Epithelial cell of esophagus (primary cell): ENCODE data around the gene HAAO.
"Not testable (repeated sequence)": the region's sequence is repeated elsewhere in the genome, so short reads cannot be mapped to it uniquely, and the experiment has no call there.

Experiments used
- DNase-seq: peaks from one replicate; pipeline ENCODE4 v3.0.0; 2010; ENCODE audit warnings: low read depth
- H3K4me3 ChIP-seq: 2 replicates; pipeline ENCODE4 v1.5.1; 2011; ENCODE audit warnings: mild to moderate bottlenecking, low read length, control low read depth
- TF ChIP-seq, protein P1 (sequence below): IDR thresholded peaks from 2 replicates; pipeline ENCODE4 v1.5.1; 2011; ENCODE audit warnings: low read depth, mild to moderate bottlenecking, low read length, control low read depth, inconsistent platforms; ENCODE audit not compliant: insufficient read depth; ENCODE audit errors: missing control alignments

Gene HAAO

DNA sequence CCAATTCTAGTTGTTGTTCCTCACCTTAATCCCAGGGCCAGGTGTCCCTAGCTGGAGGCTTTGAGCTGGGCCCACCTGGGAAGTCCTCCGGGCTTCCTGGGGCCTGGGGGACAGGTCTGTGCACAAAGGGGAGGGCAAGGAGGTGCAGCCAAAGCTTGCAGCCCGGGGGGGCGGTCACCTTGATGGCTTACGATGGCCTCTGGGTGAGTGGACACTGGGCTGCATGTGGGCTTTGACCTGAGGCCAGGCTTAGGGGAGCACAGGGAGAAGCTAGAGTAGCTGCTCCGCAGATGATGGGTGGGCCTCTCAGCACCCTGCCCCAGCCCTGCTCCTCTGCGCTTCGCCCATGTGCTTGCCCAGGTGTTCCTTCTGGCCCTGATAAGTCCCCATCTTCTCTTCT is 41.8 kb upstream of the HAAO start:
- no peak overlapping the region for H3K4me3 ChIP-seq
- DNase-seq: no peak
- TF ChIP-seq, protein P1, sequence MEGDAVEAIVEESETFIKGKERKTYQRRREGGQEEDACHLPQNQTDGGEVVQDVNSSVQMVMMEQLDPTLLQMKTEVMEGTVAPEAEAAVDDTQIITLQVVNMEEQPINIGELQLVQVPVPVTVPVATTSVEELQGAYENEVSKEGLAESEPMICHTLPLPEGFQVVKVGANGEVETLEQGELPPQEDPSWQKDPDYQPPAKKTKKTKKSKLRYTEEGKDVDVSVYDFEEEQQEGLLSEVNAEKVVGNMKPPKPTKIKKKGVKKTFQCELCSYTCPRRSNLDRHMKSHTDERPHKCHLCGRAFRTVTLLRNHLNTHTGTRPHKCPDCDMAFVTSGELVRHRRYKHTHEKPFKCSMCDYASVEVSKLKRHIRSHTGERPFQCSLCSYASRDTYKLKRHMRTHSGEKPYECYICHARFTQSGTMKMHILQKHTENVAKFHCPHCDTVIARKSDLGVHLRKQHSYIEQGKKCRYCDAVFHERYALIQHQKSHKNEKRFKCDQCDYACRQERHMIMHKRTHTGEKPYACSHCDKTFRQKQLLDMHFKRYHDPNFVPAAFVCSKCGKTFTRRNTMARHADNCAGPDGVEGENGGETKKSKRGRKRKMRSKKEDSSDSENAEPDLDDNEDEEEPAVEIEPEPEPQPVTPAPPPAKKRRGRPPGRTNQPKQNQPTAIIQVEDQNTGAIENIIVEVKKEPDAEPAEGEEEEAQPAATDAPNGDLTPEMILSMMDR: no peak

DNA sequence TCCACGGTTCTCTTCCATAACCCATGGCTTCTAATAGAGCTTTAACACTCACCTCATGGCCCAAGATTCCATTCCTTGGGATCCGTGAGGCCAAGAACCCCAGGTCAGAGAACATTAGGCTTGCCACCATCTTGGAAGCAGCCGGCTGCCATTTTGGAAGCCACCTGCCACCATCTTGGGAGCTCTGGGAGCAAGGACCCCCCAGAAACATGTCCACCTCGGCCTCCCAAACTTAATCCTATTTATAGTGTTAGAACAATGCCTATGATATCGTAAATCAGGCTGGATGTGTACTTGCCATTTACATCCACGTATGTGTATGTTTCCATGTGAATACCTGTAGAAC is 39.9 kb upstream of the HAAO start:
- TF ChIP-seq, protein P1: no peak
- no peak for DNase-seq
- no peak overlapping the region for H3K4me3 ChIP-seq

DNA sequence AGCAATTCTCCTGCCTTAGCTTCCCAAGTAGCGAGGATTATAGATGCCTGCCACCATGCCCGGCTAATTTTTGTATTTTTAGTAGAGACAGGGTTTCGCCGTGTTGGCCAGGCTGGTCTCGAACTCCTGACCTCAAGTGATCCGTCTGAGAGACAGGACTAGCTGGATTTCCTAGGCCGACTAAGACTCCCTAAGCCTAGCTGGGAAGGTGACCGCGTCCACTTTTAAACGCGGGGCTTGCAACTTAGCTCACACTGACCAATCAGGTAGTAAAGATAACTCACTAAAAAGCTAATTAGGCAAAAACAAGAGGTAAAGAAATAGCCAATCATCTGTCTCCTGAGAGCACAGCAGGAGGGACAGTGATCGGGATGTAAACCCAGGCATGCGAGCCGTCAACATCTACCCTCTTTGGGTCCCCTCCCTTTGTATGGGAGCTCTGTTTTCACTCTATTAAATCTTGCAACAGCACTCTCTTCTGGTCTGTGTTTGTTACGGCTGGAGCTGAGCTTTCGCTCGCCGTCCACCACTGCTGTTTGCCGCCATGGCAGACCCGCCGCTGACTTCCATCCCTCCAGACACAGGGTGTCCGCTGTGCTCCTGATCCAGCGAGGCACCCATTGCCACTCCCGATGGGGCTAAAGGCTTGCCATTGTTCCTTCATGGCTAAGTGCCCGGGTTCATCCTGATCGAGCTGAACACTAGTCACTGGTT is 39.3 kb upstream of the HAAO start:
- DNase-seq, H3K4me3 ChIP-seq: not testable (repeated sequence)

DNA sequence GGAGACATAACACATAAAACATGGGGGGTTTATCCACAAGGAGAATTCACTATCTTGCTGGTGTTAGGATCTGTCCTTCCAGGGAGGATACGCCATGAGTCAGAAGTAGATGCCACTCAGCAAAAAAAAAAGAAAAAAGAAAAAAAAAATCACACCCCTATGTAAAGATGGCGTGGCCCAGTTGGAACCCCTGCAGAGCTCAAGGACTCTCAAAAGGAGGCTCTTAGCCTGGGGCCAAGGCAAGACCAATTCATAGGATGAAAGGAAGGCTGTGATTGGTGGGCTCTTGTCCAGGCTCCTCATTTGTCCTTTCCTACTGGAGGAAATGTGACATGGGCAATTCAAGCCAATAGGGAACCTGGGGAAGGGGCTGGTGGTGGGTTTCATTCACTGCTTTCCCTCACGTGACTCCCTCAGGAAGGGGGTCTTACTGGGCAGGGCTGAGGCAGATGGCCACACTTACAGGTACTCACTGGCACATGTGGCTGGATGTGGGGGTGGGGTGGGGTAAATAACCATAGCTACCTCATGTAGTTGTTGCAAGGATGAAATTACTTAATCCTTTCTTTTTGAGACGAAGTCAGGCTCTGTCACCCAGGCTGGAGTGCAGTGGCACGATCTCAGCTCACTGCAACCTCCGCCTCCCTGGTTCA is 38.7 kb upstream of the HAAO start:
- H3K4me3 ChIP-seq: no peak overlapping the region
- no peak for DNase-seq
- TF ChIP-seq, protein P1: no peak

DNA sequence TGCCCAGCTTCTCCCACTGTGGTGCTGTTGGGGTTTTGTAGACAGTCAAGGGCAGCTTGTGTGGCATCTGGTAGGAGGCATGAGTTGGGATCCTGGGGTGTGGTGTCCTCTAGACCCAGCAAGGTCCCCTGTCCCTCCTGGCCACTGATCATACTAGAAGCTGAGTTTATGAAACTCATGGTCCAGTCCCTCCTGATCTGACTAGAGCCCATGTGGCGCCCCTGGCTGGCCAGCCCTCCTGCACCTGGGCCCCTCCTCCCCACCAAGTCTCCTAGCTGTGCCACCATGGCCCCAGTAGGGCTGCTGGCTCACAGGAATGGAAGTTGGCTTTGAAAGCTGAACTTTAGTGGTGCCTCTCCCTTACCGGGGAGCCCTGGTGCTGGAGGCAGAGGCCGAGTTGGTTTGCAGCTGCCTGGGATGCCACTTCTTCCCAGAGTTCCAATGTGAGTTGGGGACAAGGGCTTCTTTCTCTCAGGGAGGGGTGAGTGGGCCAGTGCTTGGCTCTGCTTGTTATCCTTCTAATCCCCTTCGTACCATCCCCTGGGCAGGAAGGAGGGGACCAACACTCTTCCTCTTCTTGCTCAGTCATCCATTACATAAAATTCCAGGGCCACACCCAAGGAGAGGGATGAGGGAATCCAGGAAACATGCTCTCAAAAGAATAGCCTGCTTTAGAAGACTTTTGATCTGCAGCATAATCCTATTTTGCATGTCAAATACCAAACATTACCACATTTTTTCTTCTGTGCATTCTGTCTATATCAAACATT is 37.5 kb upstream of the HAAO start:
- H3K4me3 ChIP-seq: no peak overlapping the region
- TF ChIP-seq, protein P1: no peak
- DNase-seq: peak; percentile 28

DNA sequence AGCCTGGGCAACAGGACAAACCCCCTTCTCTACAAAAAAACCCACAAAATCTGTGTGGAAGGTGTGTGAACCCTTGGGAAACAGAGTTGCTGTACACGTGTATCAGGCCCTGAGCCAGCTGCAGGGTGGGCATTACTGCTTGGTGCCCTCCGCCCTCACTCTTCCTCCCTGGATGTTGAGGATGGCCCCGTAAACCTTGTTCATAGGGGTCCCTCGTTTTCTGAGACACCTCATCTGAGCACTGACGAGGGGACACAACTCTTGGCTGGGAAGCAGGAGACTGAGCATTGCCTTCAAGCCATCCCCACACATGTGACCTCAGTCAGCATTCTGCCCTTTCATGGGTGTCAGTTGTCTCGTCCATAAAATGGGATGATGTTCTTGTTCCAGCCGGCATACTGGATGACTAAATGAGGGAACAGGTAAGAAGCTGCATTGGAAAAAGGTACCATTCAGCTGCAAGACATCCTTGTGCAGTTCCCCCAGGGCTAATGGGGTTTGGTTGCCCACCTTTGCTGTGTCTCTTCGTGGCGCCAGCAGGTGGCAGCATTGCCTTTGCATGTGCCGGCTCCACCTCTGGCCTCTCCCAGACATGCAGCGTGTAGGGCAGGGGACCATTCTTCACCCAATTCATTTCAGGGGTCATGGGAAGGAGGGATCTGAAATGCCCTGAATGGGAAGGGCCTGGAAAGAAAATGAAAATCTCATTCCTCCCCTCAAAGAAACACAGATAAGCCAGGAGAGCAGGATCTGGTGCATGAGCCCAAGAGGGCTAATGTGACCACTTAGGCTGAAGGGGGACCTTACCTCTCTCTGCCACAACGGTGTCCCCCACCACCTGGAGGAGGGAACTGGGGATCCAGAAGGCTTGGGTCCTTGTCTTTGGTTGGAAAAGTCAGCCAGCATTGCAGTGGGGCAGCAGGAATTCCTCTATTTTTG is 36.4 kb upstream of the HAAO start:
- no peak overlapping the region for H3K4me3 ChIP-seq
- DNase-seq: peak; percentile 74
- TF ChIP-seq, protein P1: peak; percentile 92
